ENCODE data around the gene TRMT2A.

The TRMT2A gene

DNA sequence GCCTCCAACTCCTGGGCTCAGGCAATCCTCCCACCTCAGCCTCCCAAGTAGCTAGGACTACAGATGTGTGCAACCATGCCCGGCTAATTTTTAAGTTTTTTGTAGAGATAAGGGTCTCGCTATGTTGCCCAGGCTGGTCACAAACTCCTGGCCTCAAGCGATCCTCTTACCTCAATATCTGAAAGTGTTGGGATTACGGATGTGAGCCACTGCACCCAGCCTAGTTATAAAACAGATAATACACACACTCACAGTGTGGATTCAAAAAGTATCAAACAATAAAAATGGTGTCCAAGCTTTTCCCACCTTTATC lies 34.2 kb upstream of the TRMT2A start:
- Histone ChIP-seq H3K9me3 (ENCODE audit: control insufficient read depth, insufficient read depth, low read depth, low read length) (no peaks in the 10 kb centered on the region), H3K36me3 (ENCODE audit: control insufficient read depth in 2 of 2, insufficient read depth in 1 of 2, low read length in 2 of 2) (no peaks in the 10 kb centered on the region), H3K4me1 (ENCODE audit: control insufficient read depth, insufficient read depth, low read length) (no peaks in the 10 kb centered on the region), H3K27ac (ENCODE audit: extremely low read depth, low read depth, low read length) (no peak overlapping the region), H3K4me3 (ENCODE audit: low read depth, low read length) (no peak overlapping the region)
- ChIA-PET CTCF (interaction anchor here (0.7 kb wide), 1 partner anchor 40 kb away, joined by 3 read pairs; no protein-coding TSS in a partner anchor), POLR2A (interaction anchor here (0.7 kb wide), 1 partner anchor 168 kb away, joined by 3 read pairs; no protein-coding TSS in a partner anchor)
- TF ChIP-seq ZNF121 (tag by site-specific recombination; IDR thresholded peaks at IDR 0.05) (peak; percentile 20; the same call in 1 of the 2 replicates), ZNF624 (tag by site-specific recombination; IDR thresholded peaks at IDR 0.05) (no peak)

DNA sequence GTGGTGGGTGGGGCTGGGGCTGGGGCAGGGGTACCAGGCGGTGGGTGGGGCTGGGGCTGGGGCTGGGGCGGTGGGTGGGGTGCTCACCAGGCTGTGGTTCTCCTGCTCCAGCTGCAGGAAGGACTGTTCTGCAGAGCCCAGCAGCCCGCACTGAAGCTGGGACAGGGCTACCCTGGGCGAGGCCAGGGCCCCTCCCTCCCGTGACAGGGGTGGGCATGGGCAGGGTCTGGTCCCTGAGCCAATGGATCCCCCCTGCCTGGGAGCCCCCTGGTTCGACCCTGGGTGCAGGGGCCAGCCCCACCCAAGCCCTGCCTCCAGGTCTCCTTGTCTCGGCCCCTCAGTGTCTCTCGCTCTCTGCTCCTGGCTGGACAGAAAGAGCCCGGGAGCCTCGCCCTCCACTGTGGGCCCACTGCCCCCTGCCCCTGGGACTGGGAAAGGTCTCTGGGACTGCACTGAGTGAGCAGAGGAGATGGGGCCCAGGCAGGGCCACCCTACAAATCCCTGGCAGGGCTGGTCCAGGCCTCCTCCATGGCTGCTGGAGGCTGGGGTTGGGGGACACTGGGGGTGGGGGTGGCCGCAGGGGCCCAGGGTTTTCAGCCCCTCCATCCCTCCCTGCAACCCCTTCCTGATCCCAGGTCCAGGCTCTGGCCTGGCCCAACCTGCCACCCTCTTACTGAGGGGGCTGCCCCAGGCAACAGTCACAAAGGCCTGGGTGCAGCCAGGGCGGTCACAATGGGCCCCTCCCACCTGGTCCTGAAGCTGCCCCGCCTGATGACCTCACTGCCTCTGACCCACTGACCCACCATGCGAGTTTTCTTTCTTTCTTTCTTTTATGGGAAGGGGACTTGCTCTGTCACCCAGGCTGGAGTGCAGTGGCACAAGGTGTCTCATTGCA lies 33.6 kb upstream of the TRMT2A start, which contains the start of gene CCDC188:
TSS of gene CCDC188 (minus strand) at position 675 of the 895 bp plus-strand sequence. CDS start at position 606, 69 bp downstream.
- Histone ChIP-seq H3K4me3 (ENCODE audit: low read depth, low read length) (no peak within 1 kb of the TSS), H3K4me1 (ENCODE audit: control insufficient read depth, insufficient read depth, low read length) (no peaks in the 10 kb centered on the region), H3K27ac (ENCODE audit: extremely low read depth, low read depth, low read length) (no peak within 1 kb of the TSS), H3K9me3 (ENCODE audit: control insufficient read depth, insufficient read depth, low read depth, low read length) (no peaks in the 10 kb centered on the region), H3K36me3 (ENCODE audit: control insufficient read depth in 2 of 2, insufficient read depth in 1 of 2, low read length in 2 of 2) (peaks cover 0 to 1% of the 10 kb centered on the region in 2 experiments; a peak in 1 of 3 replicates)
- TF ChIP-seq, protein P1, sequence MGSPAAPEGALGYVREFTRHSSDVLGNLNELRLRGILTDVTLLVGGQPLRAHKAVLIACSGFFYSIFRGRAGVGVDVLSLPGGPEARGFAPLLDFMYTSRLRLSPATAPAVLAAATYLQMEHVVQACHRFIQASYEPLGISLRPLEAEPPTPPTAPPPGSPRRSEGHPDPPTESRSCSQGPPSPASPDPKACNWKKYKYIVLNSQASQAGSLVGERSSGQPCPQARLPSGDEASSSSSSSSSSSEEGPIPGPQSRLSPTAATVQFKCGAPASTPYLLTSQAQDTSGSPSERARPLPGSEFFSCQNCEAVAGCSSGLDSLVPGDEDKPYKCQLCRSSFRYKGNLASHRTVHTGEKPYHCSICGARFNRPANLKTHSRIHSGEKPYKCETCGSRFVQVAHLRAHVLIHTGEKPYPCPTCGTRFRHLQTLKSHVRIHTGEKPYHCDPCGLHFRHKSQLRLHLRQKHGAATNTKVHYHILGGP (tag by site-specific recombination; IDR thresholded peaks at IDR 0.05): no peak
- TF ChIP-seq KLF8 (tag by site-specific recombination; IDR thresholded peaks at IDR 0.05) (peak; percentile 54; the same call in 1 of the 2 replicates), ZNF433 (tag by site-specific recombination; IDR thresholded peaks at IDR 0.05; ENCODE audit: low read depth) (no peak), MYNN (tag by site-specific recombination; IDR thresholded peaks at IDR 0.05; ENCODE audit: borderline replicate concordance) (no peak), ZNF16 (tag by site-specific recombination; IDR thresholded peaks at IDR 0.05; ENCODE audit: low read depth) (no peak), SP3 (tag by site-specific recombination; IDR thresholded peaks at IDR 0.05) (no peak), ZNF837 (tag by site-specific recombination; IDR thresholded peaks at IDR 0.05) (no peak), KLF1 (tag by site-specific recombination; IDR thresholded peaks at IDR 0.05) (peak; percentile 74), ZNF473 (tag by site-specific recombination; IDR thresholded peaks at IDR 0.05) (no peak), ZNF19 (tag by site-specific recombination; IDR thresholded peaks at IDR 0.05; ENCODE audit: low read depth) (no peak), ZBTB17 (tag by site-specific recombination; IDR thresholded peaks at IDR 0.05) (no peak), ZNF624 (tag by site-specific recombination; IDR thresholded peaks at IDR 0.05) (no peak), IKZF3 (tag by site-specific recombination; IDR thresholded peaks at IDR 0.05) (no peak), ZNF140 (tag by site-specific recombination; IDR thresholded peaks at IDR 0.05) (no peak)
- TF ChIP-seq, protein P2, sequence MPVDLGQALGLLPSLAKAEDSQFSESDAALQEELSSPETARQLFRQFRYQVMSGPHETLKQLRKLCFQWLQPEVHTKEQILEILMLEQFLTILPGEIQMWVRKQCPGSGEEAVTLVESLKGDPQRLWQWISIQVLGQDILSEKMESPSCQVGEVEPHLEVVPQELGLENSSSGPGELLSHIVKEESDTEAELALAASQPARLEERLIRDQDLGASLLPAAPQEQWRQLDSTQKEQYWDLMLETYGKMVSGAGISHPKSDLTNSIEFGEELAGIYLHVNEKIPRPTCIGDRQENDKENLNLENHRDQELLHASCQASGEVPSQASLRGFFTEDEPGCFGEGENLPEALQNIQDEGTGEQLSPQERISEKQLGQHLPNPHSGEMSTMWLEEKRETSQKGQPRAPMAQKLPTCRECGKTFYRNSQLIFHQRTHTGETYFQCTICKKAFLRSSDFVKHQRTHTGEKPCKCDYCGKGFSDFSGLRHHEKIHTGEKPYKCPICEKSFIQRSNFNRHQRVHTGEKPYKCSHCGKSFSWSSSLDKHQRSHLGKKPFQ (tag by site-specific recombination; IDR thresholded peaks at IDR 0.05): no peak
- TF ChIP-seq, protein P3, sequence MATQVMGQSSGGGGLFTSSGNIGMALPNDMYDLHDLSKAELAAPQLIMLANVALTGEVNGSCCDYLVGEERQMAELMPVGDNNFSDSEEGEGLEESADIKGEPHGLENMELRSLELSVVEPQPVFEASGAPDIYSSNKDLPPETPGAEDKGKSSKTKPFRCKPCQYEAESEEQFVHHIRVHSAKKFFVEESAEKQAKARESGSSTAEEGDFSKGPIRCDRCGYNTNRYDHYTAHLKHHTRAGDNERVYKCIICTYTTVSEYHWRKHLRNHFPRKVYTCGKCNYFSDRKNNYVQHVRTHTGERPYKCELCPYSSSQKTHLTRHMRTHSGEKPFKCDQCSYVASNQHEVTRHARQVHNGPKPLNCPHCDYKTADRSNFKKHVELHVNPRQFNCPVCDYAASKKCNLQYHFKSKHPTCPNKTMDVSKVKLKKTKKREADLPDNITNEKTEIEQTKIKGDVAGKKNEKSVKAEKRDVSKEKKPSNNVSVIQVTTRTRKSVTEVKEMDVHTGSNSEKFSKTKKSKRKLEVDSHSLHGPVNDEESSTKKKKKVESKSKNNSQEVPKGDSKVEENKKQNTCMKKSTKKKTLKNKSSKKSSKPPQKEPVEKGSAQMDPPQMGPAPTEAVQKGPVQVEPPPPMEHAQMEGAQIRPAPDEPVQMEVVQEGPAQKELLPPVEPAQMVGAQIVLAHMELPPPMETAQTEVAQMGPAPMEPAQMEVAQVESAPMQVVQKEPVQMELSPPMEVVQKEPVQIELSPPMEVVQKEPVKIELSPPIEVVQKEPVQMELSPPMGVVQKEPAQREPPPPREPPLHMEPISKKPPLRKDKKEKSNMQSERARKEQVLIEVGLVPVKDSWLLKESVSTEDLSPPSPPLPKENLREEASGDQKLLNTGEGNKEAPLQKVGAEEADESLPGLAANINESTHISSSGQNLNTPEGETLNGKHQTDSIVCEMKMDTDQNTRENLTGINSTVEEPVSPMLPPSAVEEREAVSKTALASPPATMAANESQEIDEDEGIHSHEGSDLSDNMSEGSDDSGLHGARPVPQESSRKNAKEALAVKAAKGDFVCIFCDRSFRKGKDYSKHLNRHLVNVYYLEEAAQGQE (tag by site-specific recombination; IDR thresholded peaks at IDR 0.05): no peak
- TF ChIP-seq, protein P4, sequence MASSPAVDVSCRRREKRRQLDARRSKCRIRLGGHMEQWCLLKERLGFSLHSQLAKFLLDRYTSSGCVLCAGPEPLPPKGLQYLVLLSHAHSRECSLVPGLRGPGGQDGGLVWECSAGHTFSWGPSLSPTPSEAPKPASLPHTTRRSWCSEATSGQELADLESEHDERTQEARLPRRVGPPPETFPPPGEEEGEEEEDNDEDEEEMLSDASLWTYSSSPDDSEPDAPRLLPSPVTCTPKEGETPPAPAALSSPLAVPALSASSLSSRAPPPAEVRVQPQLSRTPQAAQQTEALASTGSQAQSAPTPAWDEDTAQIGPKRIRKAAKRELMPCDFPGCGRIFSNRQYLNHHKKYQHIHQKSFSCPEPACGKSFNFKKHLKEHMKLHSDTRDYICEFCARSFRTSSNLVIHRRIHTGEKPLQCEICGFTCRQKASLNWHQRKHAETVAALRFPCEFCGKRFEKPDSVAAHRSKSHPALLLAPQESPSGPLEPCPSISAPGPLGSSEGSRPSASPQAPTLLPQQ (tag by site-specific recombination; IDR thresholded peaks at IDR 0.05): 0 out of 2 replicates have a peak, but pooled peaks have one; percentile 35
- TF ChIP-seq, protein P5, sequence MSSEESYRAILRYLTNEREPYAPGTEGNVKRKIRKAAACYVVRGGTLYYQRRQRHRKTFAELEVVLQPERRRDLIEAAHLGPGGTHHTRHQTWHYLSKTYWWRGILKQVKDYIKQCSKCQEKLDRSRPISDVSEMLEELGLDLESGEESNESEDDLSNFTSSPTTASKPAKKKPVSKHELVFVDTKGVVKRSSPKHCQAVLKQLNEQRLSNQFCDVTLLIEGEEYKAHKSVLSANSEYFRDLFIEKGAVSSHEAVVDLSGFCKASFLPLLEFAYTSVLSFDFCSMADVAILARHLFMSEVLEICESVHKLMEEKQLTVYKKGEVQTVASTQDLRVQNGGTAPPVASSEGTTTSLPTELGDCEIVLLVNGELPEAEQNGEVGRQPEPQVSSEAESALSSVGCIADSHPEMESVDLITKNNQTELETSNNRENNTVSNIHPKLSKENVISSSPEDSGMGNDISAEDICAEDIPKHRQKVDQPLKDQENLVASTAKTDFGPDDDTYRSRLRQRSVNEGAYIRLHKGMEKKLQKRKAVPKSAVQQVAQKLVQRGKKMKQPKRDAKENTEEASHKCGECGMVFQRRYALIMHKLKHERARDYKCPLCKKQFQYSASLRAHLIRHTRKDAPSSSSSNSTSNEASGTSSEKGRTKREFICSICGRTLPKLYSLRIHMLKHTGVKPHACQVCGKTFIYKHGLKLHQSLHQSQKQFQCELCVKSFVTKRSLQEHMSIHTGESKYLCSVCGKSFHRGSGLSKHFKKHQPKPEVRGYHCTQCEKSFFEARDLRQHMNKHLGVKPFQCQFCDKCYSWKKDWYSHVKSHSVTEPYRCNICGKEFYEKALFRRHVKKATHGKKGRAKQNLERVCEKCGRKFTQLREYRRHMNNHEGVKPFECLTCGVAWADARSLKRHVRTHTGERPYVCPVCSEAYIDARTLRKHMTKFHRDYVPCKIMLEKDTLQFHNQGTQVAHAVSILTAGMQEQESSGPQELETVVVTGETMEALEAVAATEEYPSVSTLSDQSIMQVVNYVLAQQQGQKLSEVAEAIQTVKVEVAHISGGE (tag by site-specific recombination; conservative IDR thresholded peaks at IDR 0.05; ENCODE audit: low read depth): no peak
- ChIA-PET POLR2A (interaction anchor here (0.7 kb wide), 1 partner anchor 169 kb away, joined by 3 read pairs; no protein-coding TSS in a partner anchor), CTCF (no interaction called here)

Measured in HEK293 (cell line).